OCI-LY7 (cell line): Measurements from ENCODE around the gene PAGR1.

Experiments used
- CTCF ChIP-seq: fragments of 200-600 bp; sonication (generic); conservative IDR thresholded peaks from 2 replicates; pipeline ENCODE4 v1.5.1; 2014; ENCODE audit warnings: mild to moderate bottlenecking, antibody characterized with exemption, low read length, moderate library complexity, mixed read lengths
- EZH2phosphoT487 ChIP-seq: fragments of 200-600 bp; sonication (generic); IDR thresholded peaks from 2 replicates; pipeline ENCODE4 v1.6.1; 2018; ENCODE audit warnings: low read depth, borderline replicate concordance, mild to moderate bottlenecking, mixed run types, antibody characterized with exemption, low read length, moderate library complexity, mixed read lengths

- no peak for TF ChIP-seq CTCF
- no peak for TF ChIP-seq EZH2phosphoT487
These were observed 14.8 kb downstream of the PAGR1 start for GRCh38 chr16:29830774-29831173.
